GM12878 (cell line): ENCODE data around the gene DAZAP2. TPM values are rescaled to one million over a fixed set of nuclear protein-coding genes. Genes with fewer than 3 reads are reported as not detected.

ENCODE experiments used
- ATAC-seq: fragments of 200-7000 bp; cut with Tn5 transposase; 3 replicates; pipeline ENCODE4 v1.9.1; 2020; ENCODE audit warnings: mild to moderate bottlenecking, moderate library complexity
- BruUV-seq: library from RNA; stranded (reverse); fragments of 400-500 nt; replicated peaks from 2 replicates; lab custom pipeline; 2021; lab: Mats Ljungman, UMichigan
- CTCF ChIA-PET: fragments of 300-600 bp; sonication (Branson Sonifier 250); formaldehyde crosslinking; extraction: SDS; loops from one replicate; lab custom pipeline; 2021; ENCODE audit warnings: inconsistent platforms; lab: Yijun Ruan, JAX
- POLR2A ChIA-PET: fragments of 350-600 bp; formaldehyde crosslinking; extraction: SDS; loops from one replicate; lab custom pipeline; 2021; ENCODE audit warnings: inconsistent platforms; lab: Charles Lee
- RAD21 ChIA-PET: fragments of 300-600 bp; sonication (Branson Sonifier 250); formaldehyde crosslinking; loops from one replicate; lab custom pipeline; 2023; ENCODE audit warnings: antibody characterized with exemption; ENCODE audit not compliant: unreplicated experiment; lab: Charles Lee
- SMC1A ChIA-PET: fragments of 300-600 bp; sonication (Branson Sonifier 250); formaldehyde crosslinking; loops from one replicate; lab custom pipeline; 2023; ENCODE audit not compliant: unreplicated experiment, uncharacterized antibody; lab: Charles Lee
- DNase-seq: peaks from one replicate; pipeline ENCODE4 v3.0.0-alpha.2; 2011; ENCODE audit warnings: low read depth, low spot score
- FAIRE-seq: peaks from 3 replicates; lab custom pipeline; 2011; peaks lifted over from hg19 to GRCh38; lab: Jason Lieb, UNC
- H2AFZ ChIP-seq: 2 replicates; pipeline ENCODE4 v1.6.0; 2011; ENCODE audit warnings: low read depth, low read length, control low read depth; ENCODE audit not compliant: control insufficient read depth
- H3K27ac ChIP-seq: 2 replicates; pipeline ENCODE4 v1.5.1; 2011; ENCODE audit warnings: control low read depth; ENCODE audit not compliant: control insufficient read depth, insufficient read depth
- H3K27me3 ChIP-seq, 2 experiments: replicated peaks in 1 of 2; 2 replicates each; pipeline versions ENCODE4 v1.6.0 to v1.6.1; 2011; ENCODE audit warnings: low read length in 1 of 2; ENCODE audit not compliant: control insufficient read depth in 2 of 2, insufficient read depth in 2 of 2
- H3K36me3 ChIP-seq, 2 experiments: 2 replicates each; pipeline ENCODE4 v1.5.1; 2011; ENCODE audit warnings: low read length in 1 of 2; ENCODE audit not compliant: control insufficient read depth in 2 of 2, insufficient read depth in 2 of 2
- H3K4me1 ChIP-seq: 2 replicates; pipeline ENCODE4 v1.6.1; 2011; ENCODE audit warnings: mild to moderate bottlenecking, low read length, moderate library complexity, mixed read lengths; ENCODE audit not compliant: control insufficient read depth, insufficient read depth
- H3K4me2 ChIP-seq: 2 replicates; pipeline ENCODE4 v1.6.0; 2011; ENCODE audit warnings: control low read depth; ENCODE audit not compliant: control insufficient read depth, insufficient read depth
- H3K4me3 ChIP-seq: fragments of 200-600 bp; sonication (generic); 2 replicates; pipeline ENCODE4 v1.5.1; 2016
- H3K79me2 ChIP-seq: 2 replicates; pipeline ENCODE4 v1.6.0; 2011; ENCODE audit warnings: low read length; ENCODE audit not compliant: control insufficient read depth, insufficient read depth
- H3K9ac ChIP-seq: 2 replicates; pipeline ENCODE4 v1.8.0; 2011; ENCODE audit warnings: low read length, control low read depth, mixed read lengths; ENCODE audit not compliant: control insufficient read depth, insufficient read depth
- H3K9me3 ChIP-seq: replicated peaks from 3 replicates; pipeline ENCODE4 v1.5.1; 2011; ENCODE audit warnings: mild to moderate bottlenecking, low read length; ENCODE audit not compliant: control insufficient read depth, insufficient read depth
- H4K20me1 ChIP-seq: 2 replicates; pipeline ENCODE4 v1.6.0; 2011; ENCODE audit not compliant: control insufficient read depth, insufficient read depth
- CBFB ChIP-seq: IDR thresholded peaks from 2 replicates; pipeline ENCODE4 v1.6.1; 2016; ENCODE audit warnings: antibody characterized with exemption, low read depth
- POLR2AphosphoS5 ChIP-seq: IDR thresholded peaks from 2 replicates; pipeline ENCODE4 v1.6.1; 2011; ENCODE audit warnings: mild to moderate bottlenecking, low read length, inconsistent platforms
- SUZ12 ChIP-seq: fragments of 200-600 bp; sonication (generic); IDR thresholded peaks from one replicate; pipeline ENCODE4 v1.6.1; 2018; ENCODE audit warnings: antibody characterized with exemption, mild to moderate bottlenecking; ENCODE audit not compliant: unreplicated experiment
- WGBS: methylation state at CpG from one replicate; pipeline ENCODE4 v1.1.6; 2016; ENCODE audit warnings: low lambda C conversion rate; ENCODE audit not compliant: insufficient replicate concordance, insufficient coverage; ENCODE audit errors: missing lambda C conversion rate; 5-methylcytosine and 5-hydroxymethylcytosine counted together
- in situ Hi-C: fragments of 300-500 bp; cut with MboI; formaldehyde crosslinking; loops from 9 replicates; pipeline ENCODE4 v1.14.3; 2018; ENCODE audit warnings: mixed read lengths
- intact Hi-C: fragments of 100-400 bp; cut with micrococcal nuclease; formaldehyde crosslinking; loops from one replicate; pipeline ENCODE4 v1.14.2; 2022; ENCODE audit not compliant: unreplicated experiment
- polyA plus RNA-seq, 11 experiments: library from polyadenylated mRNA; depleted of rRNA in 4 of 11; unstranded in 6 of 11; stranded (reverse) in 5 of 11; fragments of >200 nt; fragmentation: Nextera tagmentation in 4 of 11; fragmentation: Illumina TruSeq in 1 of 11; extraction: Ambion mirVana in 4 of 11; extraction: Trizol in 1 of 11; gene quantifications; 1 replicate in 1 of 11; 2 replicates in 10 of 11; pipeline versions ENCODE4 v1.2.1 to v1.2.3, GENCODE V29; 2011 to 2016; ENCODE audit warnings: inconsistent platforms in 2 of 11, missing spikeins in 2 of 11, low read depth in 1 of 11
- total RNA-seq, 4 experiments: library from RNA; depleted of rRNA in 3 of 4; stranded (reverse); fragments of >200 nt in 3 of 4; fragmentation: Illumina TruSeq in 1 of 4; extraction: Trizol in 1 of 4; gene quantifications; 2 replicates each; pipeline versions ENCODE4 v1.2.1 to v1.2.3, GENCODE V29; 2013 to 2021
- TF ChIP-seq, protein P1 (sequence below), 3 experiments: IDR thresholded peaks in 2 of 3; conservative IDR thresholded peaks in 1 of 3; 2 replicates each; pipeline ENCODE4 v1.5.1; 2011; ENCODE audit warnings: low read depth in 3 of 3, low read length in 3 of 3, mild to moderate bottlenecking in 3 of 3, control low read depth in 2 of 3, moderate library complexity in 2 of 3, inconsistent platforms in 1 of 3, mixed read lengths in 1 of 3; ENCODE audit not compliant: control insufficient read depth in 2 of 3, insufficient read depth in 1 of 3; ENCODE audit errors: extremely low read depth in 1 of 3
- TF ChIP-seq, protein P2 (sequence below): fragments of 450-650 bp; IDR thresholded peaks from 2 replicates; pipeline ENCODE4 v1.6.1; 2017; ENCODE audit warnings: borderline replicate concordance

Gene DAZAP2
- total and polyA plus RNA-seq, 10 of the 15 experiments (the other 5 are each of a cell fraction or from before 2014, with no cell fraction given) = 71.0 to 267 (median 158) TPM

- 92% methylated on average over 4 of the region's 4 CpGs for WGBS
- ChIA-PET RAD21 (interaction anchor here (0.9 kb wide), 1 partner anchor 10 kb away, joined by 3 read pairs; no protein-coding TSS in a partner anchor), SMC1A (interaction anchor here (0.8 to 1.6 kb wide), 2 partner anchors 57 to 59 kb away, joined by 3 read pairs; no protein-coding TSS in a partner anchor), CTCF (no interaction called here), POLR2A (no interaction called here)
- no peak overlapping the region for H3K27ac ChIP-seq
- H3K4me3 ChIP-seq = no peak overlapping the region
- no peak for ATAC-seq
- no peak overlapping the region for H3K4me2 ChIP-seq
- no peaks in the 10 kb centered on the region for H3K4me1 ChIP-seq
- no peak for DNase-seq
- in situ Hi-C loops (no loop called here), intact Hi-C loops (no loop called here)
- H3K27me3 ChIP-seq = no peaks in the 10 kb centered on the region
- no peak overlapping the region for H3K9ac ChIP-seq
- no peak for FAIRE-seq
- no peaks in the 10 kb centered on the region for H4K20me1 ChIP-seq
- no peak overlapping the region for H2AFZ ChIP-seq
- no TSS peak for BruUV-seq
- no peaks in the 10 kb centered on the region for H3K9me3 ChIP-seq
- H3K36me3 ChIP-seq = no peaks in the 10 kb centered on the region; a peak in 1 of 4 replicates
- H3K79me2 ChIP-seq = no peaks in the 10 kb centered on the region
- no peak for TF ChIP-seq POLR2AphosphoS5
- TF ChIP-seq, protein P1, sequence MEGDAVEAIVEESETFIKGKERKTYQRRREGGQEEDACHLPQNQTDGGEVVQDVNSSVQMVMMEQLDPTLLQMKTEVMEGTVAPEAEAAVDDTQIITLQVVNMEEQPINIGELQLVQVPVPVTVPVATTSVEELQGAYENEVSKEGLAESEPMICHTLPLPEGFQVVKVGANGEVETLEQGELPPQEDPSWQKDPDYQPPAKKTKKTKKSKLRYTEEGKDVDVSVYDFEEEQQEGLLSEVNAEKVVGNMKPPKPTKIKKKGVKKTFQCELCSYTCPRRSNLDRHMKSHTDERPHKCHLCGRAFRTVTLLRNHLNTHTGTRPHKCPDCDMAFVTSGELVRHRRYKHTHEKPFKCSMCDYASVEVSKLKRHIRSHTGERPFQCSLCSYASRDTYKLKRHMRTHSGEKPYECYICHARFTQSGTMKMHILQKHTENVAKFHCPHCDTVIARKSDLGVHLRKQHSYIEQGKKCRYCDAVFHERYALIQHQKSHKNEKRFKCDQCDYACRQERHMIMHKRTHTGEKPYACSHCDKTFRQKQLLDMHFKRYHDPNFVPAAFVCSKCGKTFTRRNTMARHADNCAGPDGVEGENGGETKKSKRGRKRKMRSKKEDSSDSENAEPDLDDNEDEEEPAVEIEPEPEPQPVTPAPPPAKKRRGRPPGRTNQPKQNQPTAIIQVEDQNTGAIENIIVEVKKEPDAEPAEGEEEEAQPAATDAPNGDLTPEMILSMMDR (IDR thresholded peaks at IDR 0.05 in 2 of 3, conservative IDR thresholded peaks at IDR 0.05 in 1 of 3; ENCODE audit: control insufficient read depth in 2 of 3, extremely low read depth in 1 of 3, insufficient read depth in 1 of 3, low read depth in 3 of 3, low read length in 3 of 3) = no peak
- TF ChIP-seq SUZ12 = no peak
- no peak for TF ChIP-seq CBFB
- TF ChIP-seq, protein P2, sequence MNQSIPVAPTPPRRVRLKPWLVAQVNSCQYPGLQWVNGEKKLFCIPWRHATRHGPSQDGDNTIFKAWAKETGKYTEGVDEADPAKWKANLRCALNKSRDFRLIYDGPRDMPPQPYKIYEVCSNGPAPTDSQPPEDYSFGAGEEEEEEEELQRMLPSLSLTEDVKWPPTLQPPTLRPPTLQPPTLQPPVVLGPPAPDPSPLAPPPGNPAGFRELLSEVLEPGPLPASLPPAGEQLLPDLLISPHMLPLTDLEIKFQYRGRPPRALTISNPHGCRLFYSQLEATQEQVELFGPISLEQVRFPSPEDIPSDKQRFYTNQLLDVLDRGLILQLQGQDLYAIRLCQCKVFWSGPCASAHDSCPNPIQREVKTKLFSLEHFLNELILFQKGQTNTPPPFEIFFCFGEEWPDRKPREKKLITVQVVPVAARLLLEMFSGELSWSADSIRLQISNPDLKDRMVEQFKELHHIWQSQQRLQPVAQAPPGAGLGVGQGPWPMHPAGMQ = no peak
These were observed 42.7 kb downstream of the DAZAP2 start for GRCh38 chr12:51281202-51281924.
